Fibroblast of skin of left quadriceps (primary cell): ENCODE data around the gene SLC39A5.
"Not testable (repeated sequence)": the region's sequence is repeated elsewhere in the genome, so short reads cannot be mapped to it uniquely, and the experiment has no call there.

Experiments used
- DNase-seq, 2 experiments: peaks; one replicate each; pipeline ENCODE4 v3.0.0-alpha.2; 2013; ENCODE audit warnings: low read depth in 2 of 2

The SLC39A5 gene

GRCh38 chr12:56280849-56281248 lies 51.0 kb downstream of the SLC39A5 start:
- DNase-seq, result no peak

GRCh38 chr12:56282030-56282429 lies 52.2 kb downstream of the SLC39A5 start:
- DNase-seq, result no peak

DNA sequence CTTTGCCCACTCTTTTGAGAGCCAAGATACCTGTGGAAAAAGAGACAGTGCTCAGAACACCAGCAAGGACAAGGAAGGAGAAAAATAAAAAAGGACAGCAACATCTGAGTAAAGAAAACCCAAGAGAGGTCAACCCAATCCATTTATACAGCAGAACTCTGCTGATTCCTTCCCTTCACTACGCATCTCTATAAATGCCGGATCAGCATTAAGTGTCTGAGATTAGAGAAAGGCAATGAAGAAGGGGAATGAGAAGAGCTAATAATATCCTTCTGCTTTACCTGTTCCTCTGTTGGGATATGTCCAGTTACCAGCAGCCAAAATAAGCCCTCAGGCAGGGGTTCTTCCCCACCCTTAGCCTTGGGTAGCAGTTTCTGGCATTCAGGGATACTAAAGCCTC lies 52.7 kb downstream of the SLC39A5 start:
- no peak for DNase-seq

- DNase-seq, result not testable (repeated sequence)
These were observed 54.4 kb downstream of the SLC39A5 start for GRCh38 chr12:56284263-56284662.

- no peak for DNase-seq
These were observed 56.4 kb downstream of the SLC39A5 start for GRCh38 chr12:56286044-56286830.
